HG02840 (cell line): ENCODE data around the gene SV2A.
"Not testable (repeated sequence)": the region's sequence is repeated elsewhere in the genome, so short reads cannot be mapped to it uniquely, and the experiment has no call there.

Source experiments
- ATAC-seq: cut with Tn5 transposase; IDR thresholded peaks from one replicate; pipeline ENCODE4 v1.9.1; 2021; ENCODE audit warnings: mild to moderate bottlenecking, moderate library complexity, moderate number of reproducible peaks; ENCODE audit not compliant: unreplicated experiment, low FRiP score

Gene SV2A

GRCh38 chr1:149888247-149888998, 29.2 kb downstream of the SV2A start:
- ATAC-seq: peak; percentile 22

- peak; percentile 50 for ATAC-seq
These were observed 30.0 kb downstream of the SV2A start for GRCh38 chr1:149887456-149888246.

- ATAC-seq: not testable (repeated sequence)
These were observed 30.5 kb downstream of the SV2A start for GRCh38 chr1:149887196-149887455.

DNA sequence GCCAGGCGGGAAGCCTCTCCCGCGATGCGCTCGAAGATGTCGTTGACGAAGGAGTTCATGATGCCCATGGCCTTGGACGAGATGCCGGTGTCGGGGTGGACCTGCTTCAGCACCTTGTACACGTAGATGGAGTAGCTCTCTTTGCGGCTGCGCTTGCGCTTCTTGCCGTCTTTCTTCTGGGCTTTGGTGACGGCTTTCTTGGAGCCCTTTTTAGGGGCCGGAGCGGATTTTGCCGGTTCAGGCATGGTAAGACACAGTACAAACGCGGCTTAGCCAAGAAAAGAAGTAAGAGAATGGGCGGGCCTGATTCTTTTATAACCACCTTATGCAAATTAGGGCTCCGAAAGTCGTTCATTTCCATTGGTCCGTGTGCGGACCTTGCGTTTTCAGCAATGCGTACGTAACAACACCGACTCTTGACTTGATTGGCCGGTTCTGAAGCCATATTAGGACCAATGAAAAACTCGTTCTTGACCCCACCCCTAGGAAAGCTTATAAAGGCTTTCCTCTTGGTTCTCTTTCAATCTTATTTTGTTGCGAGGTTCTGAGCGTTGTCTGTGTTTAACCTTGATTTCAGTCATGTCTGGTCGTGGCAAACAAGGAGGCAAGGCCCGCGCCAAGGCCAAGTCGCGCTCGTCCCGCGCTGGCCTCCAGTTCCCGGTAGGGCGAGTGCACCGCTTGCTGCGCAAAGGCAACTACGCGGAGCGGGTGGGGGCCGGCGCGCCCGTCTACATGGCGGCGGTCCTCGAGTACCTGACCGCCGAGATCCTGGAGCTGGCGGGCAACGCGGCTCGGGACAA, 31.0 kb downstream of the SV2A start:
- ATAC-seq: peak; percentile 59

- not testable (repeated sequence) for ATAC-seq
These were observed 31.6 kb downstream of the SV2A start for GRCh38 chr1:149886121-149886395.

DNA sequence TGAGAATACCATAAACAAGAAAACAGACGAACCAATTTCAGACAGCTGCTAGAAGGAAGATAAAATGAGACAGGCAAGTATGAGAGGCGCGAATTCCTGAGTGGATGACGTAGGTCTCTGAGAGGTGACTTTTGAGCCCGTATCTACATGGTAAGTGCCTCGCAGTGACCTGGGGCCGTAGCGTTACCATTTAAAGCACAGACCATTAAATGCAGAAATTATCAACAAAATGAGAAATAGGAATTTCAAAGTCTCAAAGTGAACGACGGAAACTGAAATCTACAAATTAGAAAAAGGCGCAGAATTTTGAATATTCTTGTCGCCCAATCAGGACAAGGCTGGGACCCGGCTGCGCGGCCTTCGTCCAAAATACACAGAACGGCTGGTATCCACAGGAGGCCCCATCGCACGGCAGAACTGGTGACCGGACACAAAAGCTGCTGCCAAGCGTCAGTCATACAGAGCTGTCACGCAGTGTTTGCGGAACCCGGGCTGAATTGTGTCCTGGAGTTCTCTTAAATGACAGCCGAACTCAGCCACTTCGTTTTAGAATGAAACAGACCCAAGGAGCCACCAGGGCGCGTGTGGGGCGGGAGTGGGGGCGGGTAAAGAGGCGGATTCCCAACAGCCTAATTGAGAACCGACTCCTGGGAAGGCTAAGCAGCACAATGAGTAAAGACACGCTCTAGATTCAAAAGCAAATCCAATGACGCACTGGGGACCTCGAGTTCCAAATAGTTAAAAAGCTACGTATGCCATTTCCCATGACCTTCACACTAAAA, 32.1 kb downstream of the SV2A start:
- ATAC-seq: no peak

GRCh38 chr1:149884433-149885338, 33.0 kb downstream of the SV2A start:
- ATAC-seq: no peak

DNA sequence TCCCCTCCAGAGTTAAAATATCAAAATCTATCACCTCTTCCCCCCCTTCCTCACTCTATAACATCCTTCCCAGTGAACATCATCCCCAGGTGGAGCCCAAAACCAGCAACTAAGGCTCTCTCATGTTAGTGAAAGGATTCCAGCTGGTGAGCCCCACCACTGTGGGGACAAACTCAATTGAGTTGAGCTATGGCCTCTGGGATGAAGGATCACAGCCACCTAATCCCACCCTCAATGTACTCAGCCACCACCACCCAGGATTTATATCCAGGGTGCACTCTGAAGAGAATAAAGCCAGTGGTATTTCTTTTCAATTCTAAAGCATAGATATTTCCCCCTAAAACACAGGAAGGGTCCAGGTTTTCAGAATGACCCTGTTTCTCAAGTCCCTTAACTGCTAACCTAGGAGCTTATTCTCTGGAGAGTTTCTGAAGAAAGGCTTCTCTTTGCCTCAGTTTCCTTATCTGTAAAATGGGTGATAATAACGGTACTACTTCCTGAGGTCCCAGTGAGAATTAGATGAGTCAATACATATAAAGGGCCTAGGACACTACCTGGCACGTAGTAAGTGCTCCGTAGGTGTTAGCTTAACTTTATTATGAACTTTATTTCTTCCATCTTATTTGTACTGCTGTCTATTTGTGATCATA, 33.9 kb downstream of the SV2A start:
- no peak for ATAC-seq

GRCh38 chr1:149881876-149882275, 35.8 kb downstream of the SV2A start:
- no peak for ATAC-seq

DNA sequence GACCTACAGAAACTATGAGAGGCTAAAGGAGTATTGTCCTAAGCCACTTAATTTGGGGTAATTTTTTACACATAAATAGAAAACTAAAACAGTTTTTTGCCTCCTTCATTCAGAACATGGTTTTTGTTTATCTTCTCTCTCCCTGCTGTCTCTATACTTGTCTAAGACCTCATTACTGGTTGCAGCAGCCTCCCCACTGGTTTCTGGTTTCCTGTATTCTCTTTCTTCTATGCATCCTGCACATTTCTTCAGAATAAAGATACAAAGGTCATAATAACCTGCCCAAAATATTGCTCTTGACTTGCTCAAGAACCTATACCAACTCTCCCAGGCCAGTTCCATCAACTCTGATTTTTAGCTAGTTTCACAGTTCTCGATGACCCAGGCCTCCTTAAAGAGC, 38.1 kb downstream of the SV2A start:
- no peak for ATAC-seq

- no peak for ATAC-seq
These were observed 40.3 kb downstream of the SV2A start for GRCh38 chr1:149877211-149877946.

DNA sequence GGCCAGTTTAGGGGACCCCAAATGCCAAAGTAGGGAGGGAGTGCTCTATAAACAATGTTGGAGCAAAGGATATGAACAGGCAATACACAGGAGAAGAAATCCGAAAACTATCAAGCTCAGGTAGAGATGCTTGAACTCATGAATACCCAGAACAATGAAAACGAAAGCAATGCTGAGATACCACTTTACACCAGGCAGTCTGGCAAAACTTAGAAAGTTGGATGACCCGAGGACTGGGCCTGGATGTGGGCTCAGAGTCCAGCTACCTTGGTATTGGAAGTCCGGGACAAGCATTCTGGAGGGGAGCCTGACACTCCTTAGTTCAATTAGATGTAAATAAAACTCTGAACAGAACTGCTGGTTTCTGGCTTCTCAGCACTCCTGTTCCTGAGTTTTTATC, 44.6 kb downstream of the SV2A start:
- ATAC-seq: not testable (repeated sequence)

- not testable (repeated sequence) for ATAC-seq
These were observed 50.8 kb downstream of the SV2A start for GRCh38 chr1:149866887-149867286.

DNA sequence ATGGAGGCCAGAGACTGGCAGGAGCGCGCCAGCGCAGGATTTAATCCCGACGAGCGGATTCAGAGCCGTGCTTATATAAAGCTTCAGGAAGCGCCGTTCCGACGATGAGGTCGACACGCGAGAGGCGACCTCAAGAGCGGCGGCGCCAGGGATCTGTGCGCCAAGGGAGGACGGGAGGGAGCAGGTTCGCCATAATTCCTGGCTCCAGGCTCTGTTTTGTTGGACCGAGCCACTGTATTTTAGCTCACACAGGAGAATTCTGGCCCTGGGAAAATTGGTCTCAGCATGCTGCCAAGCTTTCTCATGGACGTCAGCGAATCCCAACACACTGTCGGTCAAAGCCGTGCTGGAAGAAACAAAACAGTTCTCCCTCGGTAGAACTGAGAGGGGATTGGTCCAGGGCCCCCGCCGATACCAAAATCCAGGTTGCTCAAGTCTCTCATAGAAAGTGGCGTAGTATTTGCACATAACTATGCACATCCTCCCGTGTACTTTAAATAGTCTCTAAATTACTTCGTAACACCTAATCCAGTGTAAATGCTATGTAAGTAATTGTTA, 56.1 kb downstream of the SV2A start:
- ATAC-seq: peak; percentile 8

DNA sequence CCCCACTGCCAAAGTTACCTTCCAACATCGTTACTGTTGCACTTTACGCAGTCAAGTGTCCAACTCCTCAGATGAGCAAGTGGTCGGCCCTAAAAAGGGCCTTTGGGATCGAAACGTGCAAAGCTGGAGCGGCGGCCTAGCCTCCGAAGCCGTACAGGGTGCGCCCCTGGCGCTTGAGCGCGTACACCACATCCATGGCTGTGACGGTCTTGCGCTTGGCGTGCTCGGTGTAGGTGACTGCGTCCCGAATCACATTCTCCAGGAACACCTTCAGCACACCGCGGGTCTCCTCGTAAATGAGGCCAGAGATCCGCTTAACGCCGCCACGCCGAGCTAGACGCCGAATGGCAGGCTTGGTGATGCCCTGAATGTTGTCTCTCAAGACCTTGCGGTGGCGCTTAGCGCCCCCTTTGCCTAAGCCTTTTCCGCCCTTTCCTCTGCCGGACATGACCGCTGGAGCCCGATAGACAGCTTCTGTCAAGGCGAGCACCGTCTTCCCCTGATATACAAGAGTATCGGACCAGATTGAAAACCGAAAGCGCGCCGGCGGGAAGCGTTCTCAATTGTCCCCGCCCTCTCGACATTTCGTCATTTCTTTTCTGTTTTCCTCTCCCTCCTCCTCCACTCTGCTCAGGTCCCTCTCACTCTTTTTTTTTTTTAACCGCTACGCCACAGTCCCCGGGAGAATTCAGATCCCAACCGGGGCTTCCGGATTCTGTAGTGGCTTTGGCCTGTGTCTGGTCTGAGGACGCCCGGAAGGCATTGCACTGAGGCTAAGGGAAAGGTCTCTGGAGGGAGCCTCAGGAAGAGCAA, 56.8 kb downstream of the SV2A start:
- ATAC-seq: peak; percentile 66

DNA sequence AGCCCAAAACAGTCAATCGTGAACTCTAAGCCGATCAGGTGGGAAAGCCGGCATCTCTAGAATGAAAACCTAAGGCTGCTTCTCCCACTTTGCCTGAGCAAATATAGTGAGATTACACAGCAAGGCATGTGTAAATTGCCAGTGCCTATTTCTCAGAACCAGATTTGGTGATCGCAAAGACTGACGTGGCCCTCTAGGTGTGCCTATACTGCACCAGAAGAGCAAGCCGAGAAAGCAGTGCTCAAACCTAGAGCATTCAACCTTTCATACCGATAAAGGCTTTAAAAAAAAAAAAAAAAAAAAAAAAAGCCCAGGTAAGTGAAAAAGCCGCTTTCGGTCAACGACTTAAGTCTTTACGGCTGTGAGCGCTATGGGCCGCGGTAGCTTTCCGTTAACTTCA, 57.4 kb downstream of the SV2A start:
- ATAC-seq: not testable (repeated sequence)
